OCI-LY7 (cell line): ENCODE results near the gene SEMA3D. TPM values are rescaled to one million over a fixed set of nuclear protein-coding genes. Genes with fewer than 3 reads are reported as not detected.

ENCODE experiments used
- BruUV-seq: library from RNA; stranded (reverse); fragments of 400-500 nt; replicated peaks from 2 replicates; lab custom pipeline; 2021; lab: Mats Ljungman, UMichigan
- CTCF ChIA-PET: fragments of 300-600 bp; sonication (Branson Sonifier 250); formaldehyde crosslinking; loops from one replicate; lab custom pipeline; 2022; ENCODE audit warnings: antibody characterized with exemption; ENCODE audit not compliant: unreplicated experiment; lab: Charles Lee
- POLR2A ChIA-PET: fragments of 300-600 bp; sonication (Branson Sonifier 250); formaldehyde crosslinking; loops from one replicate; lab custom pipeline; 2022; ENCODE audit warnings: antibody characterized with exemption; lab: Charles Lee
- DNase-seq: peaks from one replicate; pipeline ENCODE4 v3.0.0-alpha.2; 2015; ENCODE audit warnings: low spot score
- H2AFZ ChIP-seq: fragments of 200-600 bp; sonication (generic), shearing (Covaris generic); 2 replicates; pipeline ENCODE4 v1.6.1; 2014; ENCODE audit warnings: mild to moderate bottlenecking, antibody characterized with exemption, low read length, moderate library complexity
- H3K27ac ChIP-seq: fragments of 200-600 bp; sonication (generic); 2 replicates; pipeline ENCODE4 v1.5.1; 2014; ENCODE audit warnings: mixed run types, low read depth, mild to moderate bottlenecking, moderate library complexity, low read length, inconsistent platforms; ENCODE audit not compliant: poor library complexity, severe bottlenecking
- H3K36me3 ChIP-seq: fragments of 200-600 bp; sonication (generic); 2 replicates; pipeline ENCODE4 v1.6.1; 2014; ENCODE audit warnings: mild to moderate bottlenecking, antibody characterized with exemption, low read length, moderate library complexity, mixed read lengths; ENCODE audit not compliant: insufficient read depth
- H3K4me1 ChIP-seq: fragments of 200-600 bp; sonication (generic); 2 replicates; pipeline ENCODE4 v1.5.1; 2014; ENCODE audit warnings: mild to moderate bottlenecking, low read length; ENCODE audit not compliant: insufficient read depth, poor library complexity, severe bottlenecking
- H3K4me2 ChIP-seq: fragments of 200-600 bp; sonication (generic); 2 replicates; pipeline ENCODE4 v1.6.1; 2014; ENCODE audit warnings: mild to moderate bottlenecking, low read length
- H3K4me3 ChIP-seq: fragments of 200-600 bp; sonication (generic); 2 replicates; pipeline ENCODE4 v1.5.1; 2014; ENCODE audit warnings: mild to moderate bottlenecking, low read depth, low read length; ENCODE audit not compliant: poor library complexity, severe bottlenecking
- H3K79me2 ChIP-seq: fragments of 200-600 bp; sonication (generic); 2 replicates; pipeline ENCODE4 v1.6.1; 2016; ENCODE audit warnings: low read depth, mild to moderate bottlenecking, low read length, moderate library complexity, mixed read lengths; ENCODE audit not compliant: insufficient read depth
- H3K9me2 ChIP-seq: fragments of 200-600 bp; sonication (generic); 2 replicates; pipeline ENCODE4 v1.6.1; 2016; ENCODE audit warnings: mild to moderate bottlenecking, low read length, mixed read lengths; ENCODE audit not compliant: insufficient read depth
- H3K9me3 ChIP-seq: fragments of 200-600 bp; sonication (generic); 2 replicates; pipeline ENCODE4 v1.6.1; 2014; ENCODE audit warnings: mild to moderate bottlenecking, mixed run types, low read length, mixed read lengths
- H4K20me1 ChIP-seq: fragments of 200-600 bp; sonication (generic); 2 replicates; pipeline ENCODE4 v1.6.1; 2014; ENCODE audit warnings: mild to moderate bottlenecking, antibody characterized with exemption, low read length, moderate library complexity, mixed read lengths; ENCODE audit not compliant: insufficient read depth
- CTCF ChIP-seq: fragments of 200-600 bp; sonication (generic); conservative IDR thresholded peaks from 2 replicates; pipeline ENCODE4 v1.5.1; 2014; ENCODE audit warnings: mild to moderate bottlenecking, antibody characterized with exemption, low read length, moderate library complexity, mixed read lengths
- EZH2phosphoT487 ChIP-seq: fragments of 200-600 bp; sonication (generic); IDR thresholded peaks from 2 replicates; pipeline ENCODE4 v1.6.1; 2018; ENCODE audit warnings: low read depth, borderline replicate concordance, mild to moderate bottlenecking, mixed run types, antibody characterized with exemption, low read length, moderate library complexity, mixed read lengths
- intact Hi-C: fragments of 100-400 bp; cut with micrococcal nuclease; formaldehyde crosslinking; loops from one replicate; pipeline ENCODE4 v1.10.0; 2022; ENCODE audit not compliant: unreplicated experiment
- total RNA-seq, 2 experiments: library from RNA; depleted of rRNA in 1 of 2; stranded (reverse); fragments of >200 nt in 1 of 2; shearing (Covaris generic) in 1 of 2; gene quantifications; 2 replicates each; pipeline ENCODE4 v1.2.3, GENCODE V29; 2014 to 2022

Gene SEMA3D
- total RNA-seq, 2 experiments from 2014 or later: not detected

GRCh38 chr7:85178531-85179298 lies 8.1 kb downstream of the SEMA3D start:
- Histone ChIP-seq H3K27ac (no peak overlapping the region), H3K36me3 (no peaks in the 10 kb centered on the region), H3K79me2 (no peaks in the 10 kb centered on the region), H3K4me1 (no peaks in the 10 kb centered on the region), H3K9me2 (no peaks in the 10 kb centered on the region), H3K4me2 (no peak overlapping the region), H2AFZ (no peak overlapping the region), H3K4me3 (no peak overlapping the region), H4K20me1 (no peaks in the 10 kb centered on the region), H3K9me3 (no peaks in the 10 kb centered on the region)
- TF ChIP-seq CTCF: no peak
- no peak for TF ChIP-seq EZH2phosphoT487
- BruUV-seq: no TSS peak
- ChIA-PET CTCF (no interaction called here), POLR2A (no interaction called here)
- intact Hi-C loops: no loop called here
- no peak for DNase-seq

DNA sequence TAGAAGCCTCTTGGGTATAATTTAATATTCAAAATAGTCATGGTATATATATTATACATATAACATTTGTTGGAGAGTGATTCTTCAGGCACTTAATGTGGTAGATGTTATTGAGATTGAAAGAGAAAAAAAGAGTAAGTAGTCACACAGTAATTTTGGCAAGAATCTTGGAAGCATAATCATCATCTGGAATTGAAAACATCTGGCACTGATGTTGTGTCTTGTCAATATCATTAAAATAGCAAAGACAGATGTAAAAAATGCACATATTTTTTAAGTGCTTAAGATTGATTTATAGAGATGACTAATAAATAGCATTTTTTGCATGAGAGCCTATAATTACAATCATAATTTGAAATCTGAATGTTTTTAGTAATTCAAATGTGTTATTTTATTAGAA lies 9.5 kb downstream of the SEMA3D start:
- H3K36me3 ChIP-seq: no peaks in the 10 kb centered on the region
- TF ChIP-seq CTCF (no peak), EZH2phosphoT487 (no peak)
- no peaks in the 10 kb centered on the region for H3K79me2 ChIP-seq
- no peaks in the 10 kb centered on the region for H3K9me2 ChIP-seq
- H2AFZ ChIP-seq: no peak overlapping the region
- H3K27ac ChIP-seq: no peak overlapping the region
- BruUV-seq: no TSS peak
- H4K20me1 ChIP-seq: no peaks in the 10 kb centered on the region
- no peak overlapping the region for H3K4me3 ChIP-seq
- ChIA-PET CTCF (no interaction called here), POLR2A (no interaction called here)
- no peak overlapping the region for H3K4me2 ChIP-seq
- no peaks in the 10 kb centered on the region for H3K4me1 ChIP-seq
- no peaks in the 10 kb centered on the region for H3K9me3 ChIP-seq
- DNase-seq: no peak
- intact Hi-C loops: no loop called here

GRCh38 chr7:85176197-85176596 lies 10.7 kb downstream of the SEMA3D start:
- TF ChIP-seq EZH2phosphoT487 (no peak), CTCF (no peak)
- DNase-seq: no peak
- no peak overlapping the region for H3K4me3 ChIP-seq
- H3K4me2 ChIP-seq: no peak overlapping the region
- no peaks in the 10 kb centered on the region for H3K9me2 ChIP-seq
- intact Hi-C loops: no loop called here
- CTCF ChIA-PET: no interaction called here
- no peak overlapping the region for H2AFZ ChIP-seq
- no peaks in the 10 kb centered on the region for H3K9me3 ChIP-seq
- no peaks in the 10 kb centered on the region for H3K79me2 ChIP-seq
- H3K4me1 ChIP-seq: no peaks in the 10 kb centered on the region
- H3K36me3 ChIP-seq: no peaks in the 10 kb centered on the region
- H3K27ac ChIP-seq: no peak overlapping the region
- no peaks in the 10 kb centered on the region for H4K20me1 ChIP-seq
- BruUV-seq: no TSS peak
- POLR2A ChIA-PET: no interaction called here
